Frontal cortex (tissue), 4 donors: ENCODE results near the gene MYBPC2. TPM values are rescaled to one million over a fixed set of nuclear protein-coding genes. Genes with fewer than 3 reads are reported as not detected.

Source experiments
- DNase-seq, 2 donors: peaks; one replicate each; pipeline ENCODE4 v3.0.0; 2012; ENCODE audit warnings: low spot score in 2 of 2
- FAIRE-seq: peaks from 2 replicates; lab custom pipeline; 2012; peaks lifted over from hg19 to GRCh38; lab: Jason Lieb, UNC
- total RNA-seq: library from RNA; depleted of rRNA; stranded (reverse); fragments of >200 nt; gene quantifications from one replicate; pipeline ENCODE4 v1.2.3, GENCODE V29; 2014
- donor health status: control.
- donor health status: control.
- donor health status: control.

Gene MYBPC2
- total RNA-seq, 1 donor from 2014 or later: not detected

GRCh38 chr19:50476907-50477238 lies 44.2 kb downstream of the MYBPC2 start:
- DNase-seq: no peak
- FAIRE-seq: no peak

DNA sequence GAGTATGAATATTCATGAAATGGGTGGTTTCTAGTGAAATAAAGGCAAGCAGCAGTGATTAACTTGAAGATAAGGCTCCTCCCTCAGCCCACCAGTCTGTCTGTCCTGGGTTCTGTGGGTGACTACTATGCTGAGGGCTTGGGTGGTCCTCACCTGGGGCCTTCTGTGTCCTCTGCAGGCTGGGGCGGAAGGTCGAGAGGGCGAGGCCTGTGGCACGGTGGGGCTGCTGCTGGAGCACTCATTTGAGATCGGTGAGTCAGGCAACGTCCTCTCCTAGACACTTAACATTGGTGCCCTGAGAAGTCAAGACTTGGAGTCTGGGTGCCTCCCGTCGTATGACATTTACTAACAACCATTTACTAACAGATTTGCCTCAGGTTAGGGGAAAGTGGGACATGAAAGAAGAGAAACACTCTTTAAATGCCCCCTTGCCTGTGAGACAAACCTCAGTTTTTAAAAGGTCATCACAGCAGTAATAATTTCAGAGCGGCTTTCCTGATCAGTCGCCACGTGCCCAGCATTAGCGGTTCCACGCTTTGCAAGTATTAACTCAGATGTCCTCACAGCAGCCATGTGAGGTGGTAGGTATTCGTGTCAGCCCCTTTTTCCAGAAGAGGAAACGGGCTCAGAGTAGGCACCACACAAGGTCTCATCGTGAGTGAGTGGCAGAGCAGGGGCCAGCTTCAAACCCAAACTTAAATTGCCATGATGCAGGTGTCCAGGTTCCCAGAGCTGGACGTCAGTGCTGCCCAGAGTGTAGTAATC lies 45.2 kb downstream of the MYBPC2 start:
- FAIRE-seq (no peak), DNase-seq (no peak)

GRCh38 chr19:50478901-50479715 lies 46.4 kb downstream of the MYBPC2 start:
- FAIRE-seq (no peak), DNase-seq (no peak)

GRCh38 chr19:50479761-50480251 lies 47.1 kb downstream of the MYBPC2 start:
- DNase-seq (no peak), FAIRE-seq (no peak)

DNA sequence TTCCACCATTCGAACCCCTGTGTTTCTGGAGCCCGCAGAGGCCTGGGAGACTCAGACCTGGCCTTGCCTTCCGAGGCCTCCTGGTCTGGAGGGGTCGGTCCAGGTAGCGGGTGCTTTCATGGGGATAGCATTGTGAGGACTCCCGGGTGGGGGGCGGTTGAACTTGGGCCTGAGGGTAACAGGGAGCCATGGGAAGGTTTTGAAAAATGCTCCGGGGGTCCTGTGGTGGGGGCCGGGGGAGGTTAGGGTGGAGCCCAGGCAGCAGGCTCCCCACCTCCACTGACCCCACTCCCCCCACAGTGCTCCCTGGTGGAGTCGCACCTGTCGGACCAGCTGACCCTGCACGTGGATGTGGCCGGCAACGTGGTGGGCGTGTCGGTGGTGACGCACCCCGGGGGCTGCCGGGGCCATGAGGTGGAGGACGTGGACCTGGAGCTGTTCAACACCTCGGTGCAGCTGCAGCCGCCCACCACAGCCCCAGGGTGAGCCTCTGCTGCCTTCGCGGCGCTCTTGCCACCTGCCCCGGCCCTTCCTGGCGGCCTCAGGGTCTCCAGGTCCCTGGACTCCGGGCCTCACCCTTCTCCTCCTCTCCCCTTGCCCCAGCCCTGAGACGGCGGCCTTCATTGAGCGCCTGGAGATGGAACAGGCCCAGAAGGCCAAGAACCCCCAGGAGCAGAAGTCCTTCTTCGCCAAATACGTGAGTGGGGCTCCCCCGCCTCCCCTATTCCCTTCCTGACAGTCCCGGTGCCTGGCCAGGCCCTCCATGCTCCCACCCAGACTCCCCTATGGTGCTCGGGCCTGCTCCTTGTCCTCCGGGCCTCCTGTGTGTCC lies 47.8 kb downstream of the MYBPC2 start:
- FAIRE-seq (no peak), DNase-seq (no peak)

DNA sequence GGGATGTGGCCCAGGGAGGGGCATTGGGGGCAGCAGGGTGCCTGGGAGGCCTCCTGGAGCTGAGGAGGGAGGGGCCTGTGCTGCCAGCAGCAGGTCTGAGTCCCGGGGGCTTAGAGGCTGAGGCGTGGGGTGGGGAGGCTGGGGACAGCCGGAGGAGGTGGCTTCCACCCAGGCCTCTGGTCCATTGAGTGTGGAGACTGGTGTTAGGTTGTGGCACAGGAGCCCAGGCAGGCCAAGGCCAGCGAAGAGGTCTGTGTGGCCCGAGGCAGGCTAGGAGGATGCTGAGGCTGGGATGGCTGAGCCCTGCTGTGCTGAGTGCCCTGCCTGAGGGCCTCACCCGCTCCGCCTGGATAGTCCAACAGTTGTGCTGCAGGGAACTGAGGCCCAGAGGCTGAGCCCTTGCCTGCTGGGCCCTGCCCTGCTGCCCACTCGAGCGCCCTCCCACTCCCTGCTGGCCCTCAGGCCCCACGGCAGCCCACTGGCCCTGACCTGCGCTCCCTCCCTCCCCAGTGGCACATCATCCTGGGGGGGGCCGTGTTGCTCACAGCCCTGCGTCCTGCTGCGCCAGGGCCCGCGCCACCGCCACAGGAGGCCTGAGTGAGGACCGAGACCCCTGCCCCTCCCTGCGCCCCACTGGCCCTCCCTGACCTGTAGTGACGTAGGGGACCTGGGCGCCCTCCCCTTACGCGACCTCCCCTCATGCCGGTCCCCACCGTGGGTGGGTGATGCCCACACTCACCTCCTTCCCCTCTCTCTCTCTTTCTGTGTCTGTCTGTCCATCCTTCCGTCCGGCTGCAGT lies 48.9 kb downstream of the MYBPC2 start:
- FAIRE-seq (no peak), DNase-seq (no peak)

DNA sequence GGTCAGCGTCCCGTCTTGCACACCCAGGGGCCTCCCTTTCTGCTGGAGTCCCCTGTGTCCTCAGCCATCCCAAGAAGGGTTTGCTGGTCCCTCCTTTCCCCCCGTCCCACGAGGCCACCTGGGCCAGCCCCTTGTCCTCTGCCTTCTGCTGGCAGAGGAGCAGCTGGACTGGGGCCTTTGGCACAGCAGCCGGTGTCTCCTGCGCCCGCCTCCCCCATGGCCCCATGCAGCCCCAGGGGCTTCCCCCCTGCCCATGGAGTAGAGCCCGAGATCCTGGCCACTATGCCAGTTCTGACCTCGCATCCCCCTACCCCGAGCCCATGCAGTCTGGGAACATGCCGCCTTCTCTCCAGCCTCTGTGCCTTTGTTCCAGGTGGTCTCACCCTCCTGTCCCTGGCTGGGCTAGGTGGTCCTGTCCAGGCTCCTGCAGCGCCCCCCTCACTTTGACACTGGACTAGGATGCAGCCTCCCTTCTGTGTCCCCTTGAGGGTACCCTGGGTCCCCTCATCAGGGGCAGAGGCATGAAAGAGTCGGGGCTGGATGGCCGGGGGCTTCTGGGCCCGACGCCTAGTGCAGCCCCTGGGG lies 49.7 kb downstream of the MYBPC2 start:
- DNase-seq (no peak), FAIRE-seq (no peak)

GRCh38 chr19:50482916-50483315 lies 50.2 kb downstream of the MYBPC2 start:
- no peak for FAIRE-seq

GRCh38 chr19:50485284-50485955 lies 52.7 kb downstream of the MYBPC2 start:
- FAIRE-seq (no peak), DNase-seq (no peak)

More at GRCh38 chr19:50482916-50483315, 50.2 kb downstream of the MYBPC2 start:
- DNase-seq: no peak

- FAIRE-seq: no peak
- DNase-seq: no peak
Observed at GRCh38 chr19:50486823-50487515, 54.3 kb downstream of the MYBPC2 start.

GRCh38 chr19:50488389-50489194 lies 55.9 kb downstream of the MYBPC2 start:
- FAIRE-seq (no peak), DNase-seq (no peak)

DNA sequence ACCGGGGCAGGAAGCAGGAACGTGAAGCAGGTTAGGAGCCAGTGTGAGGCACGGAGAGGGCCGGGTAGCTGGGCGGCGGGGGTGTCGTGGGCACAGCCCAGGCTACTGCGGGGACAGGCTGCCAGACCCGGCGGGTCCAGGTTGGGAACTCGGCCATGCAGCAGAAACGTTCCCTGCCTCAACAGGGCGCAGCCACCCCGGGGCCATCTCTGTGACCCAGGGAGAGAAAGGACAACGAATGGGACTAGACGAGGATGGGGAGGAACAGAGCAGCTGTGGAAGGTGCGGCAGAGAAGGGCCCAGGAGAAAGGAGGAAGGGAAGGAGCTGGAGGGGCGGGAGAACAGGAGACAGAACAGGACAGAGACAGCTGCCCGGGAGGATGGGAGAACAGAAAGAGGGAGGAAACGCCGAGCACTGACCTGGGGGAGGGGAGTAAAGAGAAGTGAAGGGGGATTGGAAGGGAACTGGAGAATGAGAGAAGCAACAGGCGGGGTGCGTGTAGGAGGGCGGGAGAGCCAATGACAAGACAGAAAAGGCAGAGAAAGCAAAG lies 56.8 kb downstream of the MYBPC2 start:
- DNase-seq: no peak
- no peak for FAIRE-seq

- DNase-seq: no peak
Observed at GRCh38 chr19:50490411-50490811, 57.7 kb downstream of the MYBPC2 start.

GRCh38 chr19:50490991-50491472 lies 58.3 kb downstream of the MYBPC2 start:
- DNase-seq: no peak

More at GRCh38 chr19:50490411-50490811, 57.7 kb downstream of the MYBPC2 start:
- no peak for FAIRE-seq

GRCh38 chr19:50492303-50493052 lies 59.8 kb downstream of the MYBPC2 start:
- DNase-seq (no peak), FAIRE-seq (no peak)

More at GRCh38 chr19:50490991-50491472, 58.3 kb downstream of the MYBPC2 start:
- no peak for FAIRE-seq

GRCh38 chr19:50493171-50493570 lies 60.5 kb downstream of the MYBPC2 start:
- DNase-seq (no peak), FAIRE-seq (no peak)
